ENCODE results near the gene SLC37A1.

The SLC37A1 gene

GRCh38 chr21:42525676-42526378 lies 12.2 kb downstream of the SLC37A1 start:
- no peak overlapping the region for H3K4me3 ChIP-seq (ENCODE audit: low read depth, low read length)
- TF ChIP-seq CTCF (IDR thresholded peaks at IDR 0.05; ENCODE audit: borderline replicate concordance, insufficient read depth, low read depth, low read length), result no peak

GRCh38 chr21:42526379-42526727 lies 12.7 kb downstream of the SLC37A1 start:
- no peak for TF ChIP-seq CTCF (IDR thresholded peaks at IDR 0.05; ENCODE audit: borderline replicate concordance, insufficient read depth, low read depth, low read length)
- no peak overlapping the region for H3K4me3 ChIP-seq (ENCODE audit: low read depth, low read length)

- no peak for TF ChIP-seq CTCF (IDR thresholded peaks at IDR 0.05; ENCODE audit: borderline replicate concordance, insufficient read depth, low read depth, low read length)
- H3K4me3 ChIP-seq (ENCODE audit: low read depth, low read length), result no peak overlapping the region
Observed at GRCh38 chr21:42527127-42527488, 13.5 kb downstream of the SLC37A1 start.

GRCh38 chr21:42527489-42528158 lies 14.0 kb downstream of the SLC37A1 start:
- no peak for TF ChIP-seq CTCF (IDR thresholded peaks at IDR 0.05; ENCODE audit: borderline replicate concordance, insufficient read depth, low read depth, low read length)
- peak overlapping the region; percentile 19 for H3K4me3 ChIP-seq (ENCODE audit: low read depth, low read length)

- TF ChIP-seq CTCF (IDR thresholded peaks at IDR 0.05; ENCODE audit: borderline replicate concordance, insufficient read depth, low read depth, low read length), result no peak
- no peak overlapping the region for H3K4me3 ChIP-seq (ENCODE audit: low read depth, low read length)
Observed at GRCh38 chr21:42530167-42530518, 16.5 kb downstream of the SLC37A1 start.

GRCh38 chr21:42531771-42532170 lies 18.1 kb downstream of the SLC37A1 start:
- no peak for TF ChIP-seq CTCF (IDR thresholded peaks at IDR 0.05; ENCODE audit: borderline replicate concordance, insufficient read depth, low read depth, low read length)
- no peak overlapping the region for H3K4me3 ChIP-seq (ENCODE audit: low read depth, low read length)

Data from GM12875 (cell line).